Trophoblast cell (in vitro differentiated cells and primary cell): Measurements from ENCODE around the gene CD300H.

Experiments
- DNase-seq, 2 donors: peaks; one replicate each; pipeline ENCODE4 v3.0.0-alpha.2; 2016
- H2AFZ ChIP-seq: 2 replicates; pipeline ENCODE4 v1.6.1; 2013; ENCODE audit warnings: low read length, moderate library complexity, mild to moderate bottlenecking; ENCODE audit not compliant: insufficient read depth, poor library complexity
- H2AK5ac ChIP-seq: 2 replicates; pipeline ENCODE4 v1.6.1; 2013; ENCODE audit warnings: mild to moderate bottlenecking, low read length
- H2BK120ac ChIP-seq: 2 replicates; pipeline ENCODE4 v1.6.1; 2013; ENCODE audit warnings: low read length, mild to moderate bottlenecking, moderate library complexity; ENCODE audit not compliant: insufficient read depth, poor library complexity
- H2BK12ac ChIP-seq: 2 replicates; pipeline ENCODE4 v1.6.1; 2013; ENCODE audit warnings: mild to moderate bottlenecking, low read length, moderate library complexity
- H2BK5ac ChIP-seq: 2 replicates; pipeline ENCODE4 v1.6.1; 2013; ENCODE audit warnings: low read length, low read depth, moderate library complexity, mild to moderate bottlenecking; ENCODE audit not compliant: poor library complexity
- H3K14ac ChIP-seq: 2 replicates; pipeline ENCODE4 v1.6.1; 2013; ENCODE audit warnings: mild to moderate bottlenecking, low read length
- H3K18ac ChIP-seq: 2 replicates; pipeline ENCODE4 v1.6.1; 2013; ENCODE audit warnings: mild to moderate bottlenecking, low read length
- H3K23ac ChIP-seq: 2 replicates; pipeline ENCODE4 v1.6.1; 2013; ENCODE audit warnings: low read length
- H3K27ac ChIP-seq: 2 replicates; pipeline ENCODE4 v1.5.1; 2013; ENCODE audit warnings: low read depth, mild to moderate bottlenecking, inconsistent platforms, low read length, moderate library complexity
- H3K27me3 ChIP-seq: 2 replicates; pipeline ENCODE4 v1.6.1; 2013; ENCODE audit warnings: inconsistent platforms, mild to moderate bottlenecking, low read length, moderate library complexity; ENCODE audit not compliant: insufficient read depth
- H3K36me3 ChIP-seq, 2 experiments: 1 replicate in 1 of 2; 2 replicates in 1 of 2; pipeline ENCODE4 v1.6.1; 2013; ENCODE audit warnings: low read length in 2 of 2, mild to moderate bottlenecking in 2 of 2, moderate library complexity in 1 of 2; ENCODE audit not compliant: insufficient read depth in 2 of 2, control insufficient read depth in 1 of 2
- H3K4ac ChIP-seq: 2 replicates; pipeline ENCODE4 v1.6.1; 2013; ENCODE audit warnings: low read depth, mild to moderate bottlenecking, low read length, moderate library complexity
- H3K4me1 ChIP-seq, 2 experiments: 1 replicate in 1 of 2; 2 replicates in 1 of 2; pipeline ENCODE4 v1.6.1; 2013; ENCODE audit warnings: low read length in 2 of 2, mild to moderate bottlenecking in 2 of 2, moderate library complexity in 1 of 2; ENCODE audit not compliant: insufficient read depth in 2 of 2, control insufficient read depth in 1 of 2
- H3K4me2 ChIP-seq: 2 replicates; pipeline ENCODE4 v1.6.1; 2013; ENCODE audit warnings: inconsistent platforms, mild to moderate bottlenecking, low read length, moderate library complexity
- H3K4me3 ChIP-seq: 2 replicates; pipeline ENCODE4 v1.5.1; 2013; ENCODE audit warnings: mild to moderate bottlenecking, low read depth, low read length, inconsistent platforms
- H3K79me1 ChIP-seq: one replicate; pipeline ENCODE4 v1.6.1; 2013; ENCODE audit warnings: low read length
- H3K79me2 ChIP-seq: 2 replicates; pipeline ENCODE4 v1.6.1; 2013; ENCODE audit warnings: low read length, mild to moderate bottlenecking; ENCODE audit not compliant: control insufficient read depth, insufficient read depth, poor library complexity
- H3K9ac ChIP-seq: 2 replicates; pipeline ENCODE4 v1.6.1; 2013; ENCODE audit warnings: mild to moderate bottlenecking, low read length
- H3K9me3 ChIP-seq: 2 replicates; pipeline ENCODE4 v1.6.1; 2013; ENCODE audit warnings: low read depth, mild to moderate bottlenecking, control low read depth, inconsistent platforms, low read length; ENCODE audit not compliant: insufficient read depth
- H4K12ac ChIP-seq: 2 replicates; pipeline ENCODE4 v1.6.1; 2013; ENCODE audit warnings: low read depth, mild to moderate bottlenecking, low read length, moderate library complexity
- H4K8ac ChIP-seq: 2 replicates; pipeline ENCODE4 v1.6.1; 2013; ENCODE audit warnings: low read depth, mild to moderate bottlenecking, low read length, moderate library complexity
- H4K91ac ChIP-seq: one replicate; pipeline ENCODE4 v1.6.1; 2013; ENCODE audit warnings: low read depth, mild to moderate bottlenecking, low read length, moderate library complexity
- WGBS: extraction: QIAGEN DNeasy Blood & Tissue Kit; methylation state at CpG from one replicate; pipeline ENCODE4 v1.1.7; 2013; ENCODE audit warnings: missing lambda C conversion rate; ENCODE audit not compliant: insufficient read length, insufficient coverage; ENCODE audit errors: extremely low coverage; 5-methylcytosine and 5-hydroxymethylcytosine counted together

CD300H gene

GRCh38 chr17:74546586-74546985, 20.7 kb downstream of the CD300H start:
- no peak overlapping the region for H3K23ac ChIP-seq
- DNase-seq = no peak
- no peak overlapping the region for H2BK12ac ChIP-seq
- no peak overlapping the region for H2AK5ac ChIP-seq
- no peaks in the 10 kb centered on the region for H3K4me1 ChIP-seq
- no peak overlapping the region for H3K4ac ChIP-seq
- no peak overlapping the region for H4K12ac ChIP-seq
- no peak overlapping the region for H3K9ac ChIP-seq
- no peak overlapping the region for H3K4me3 ChIP-seq
- no peaks in the 10 kb centered on the region for H3K27me3 ChIP-seq
- no CpG with 5 or more reads among the region's 7 CpGs for WGBS
- no peak overlapping the region for H2BK120ac ChIP-seq
- no peaks in the 10 kb centered on the region for H3K36me3 ChIP-seq
- no peak overlapping the region for H4K91ac ChIP-seq
- H3K14ac ChIP-seq = no peak overlapping the region
- H3K4me2 ChIP-seq = no peak overlapping the region
- H3K27ac ChIP-seq = no peak overlapping the region
- no peaks in the 10 kb centered on the region for H3K79me1 ChIP-seq
- no peak overlapping the region for H2BK5ac ChIP-seq
- H3K79me2 ChIP-seq = no peaks in the 10 kb centered on the region
- no peaks in the 10 kb centered on the region for H3K9me3 ChIP-seq
- H3K18ac ChIP-seq = no peak overlapping the region
- H2AFZ ChIP-seq = no peak overlapping the region
- H4K8ac ChIP-seq = no peak overlapping the region

GRCh38 chr17:74545843-74546230, 21.5 kb downstream of the CD300H start, which contains the start of gene CD300C:
CD300C (minus strand) TSS chr17:74546115; CDS start chr17:74545782, 333 bp downstream.
- Histone ChIP-seq H3K27ac (no peak within 1 kb of the TSS), H3K9ac (no peak within 1 kb of the TSS), H4K91ac (no peak within 1 kb of the TSS), H3K18ac (no peak within 1 kb of the TSS), H3K4me3 (no peak within 1 kb of the TSS), H3K79me2 (no peaks in the 10 kb centered on the region), H3K4me1 (no peaks in the 10 kb centered on the region), H3K79me1 (no peaks in the 10 kb centered on the region), H3K27me3 (no peaks in the 10 kb centered on the region), H3K36me3 (no peaks in the 10 kb centered on the region), H3K4me2 (no peak within 1 kb of the TSS), H2BK120ac (no peak within 1 kb of the TSS), H3K23ac (no peak within 1 kb of the TSS), H3K14ac (no peak within 1 kb of the TSS), H3K9me3 (no peaks in the 10 kb centered on the region), H2BK12ac (no peak within 1 kb of the TSS), H2BK5ac (no peak within 1 kb of the TSS), H2AK5ac (no peak within 1 kb of the TSS), H4K8ac (no peak within 1 kb of the TSS), H3K4ac (no peak within 1 kb of the TSS), H4K12ac (no peak within 1 kb of the TSS), H2AFZ (no peak within 1 kb of the TSS)
- no CpG with 5 or more reads among the region's 5 CpGs for WGBS
- DNase-seq = peak; percentile 10 to 13

- H3K4me1 ChIP-seq = no peaks in the 10 kb centered on the region
- no peak overlapping the region for H2BK5ac ChIP-seq
- no peak overlapping the region for H2AFZ ChIP-seq
- no peak overlapping the region for H4K8ac ChIP-seq
- H3K27ac ChIP-seq = no peak overlapping the region
- no peaks in the 10 kb centered on the region for H3K27me3 ChIP-seq
- WGBS = no CpG with 5 or more reads among the region's 16 CpGs
- no peak overlapping the region for H4K12ac ChIP-seq
- H3K18ac ChIP-seq = no peak overlapping the region
- no peaks in the 10 kb centered on the region for H3K36me3 ChIP-seq
- no peak overlapping the region for H3K4ac ChIP-seq
- H3K79me2 ChIP-seq = no peaks in the 10 kb centered on the region
- H4K91ac ChIP-seq = no peak overlapping the region
- H3K9ac ChIP-seq = no peak overlapping the region
- no peak overlapping the region for H3K14ac ChIP-seq
- H3K79me1 ChIP-seq = no peaks in the 10 kb centered on the region
- H2BK12ac ChIP-seq = no peak overlapping the region
- no peak overlapping the region for H3K4me3 ChIP-seq
- no peak overlapping the region for H3K4me2 ChIP-seq
- H3K23ac ChIP-seq = no peak overlapping the region
- no peak overlapping the region for H2BK120ac ChIP-seq
- H2AK5ac ChIP-seq = no peak overlapping the region
- H3K9me3 ChIP-seq = no peaks in the 10 kb centered on the region
- no peak for DNase-seq
Observed at GRCh38 chr17:74544991-74545842, 22.1 kb downstream of the CD300H start.

- Histone ChIP-seq H4K8ac (no peak overlapping the region), H4K91ac (no peak overlapping the region)
- WGBS = no CpG with 5 or more reads among the region's 18 CpGs
Observed at GRCh38 chr17:74543891-74544760, 23.2 kb downstream of the CD300H start.

More at GRCh38 chr17:74543891-74544760, 23.2 kb downstream of the CD300H start:
- Histone ChIP-seq H3K9me3 (no peaks in the 10 kb centered on the region), H3K79me2 (no peaks in the 10 kb centered on the region), H3K27ac (no peak overlapping the region), H3K4me3 (no peak overlapping the region), H2AFZ (no peak overlapping the region), H3K27me3 (no peaks in the 10 kb centered on the region), H2BK12ac (no peak overlapping the region), H3K14ac (no peak overlapping the region), H3K36me3 (no peaks in the 10 kb centered on the region), H4K12ac (no peak overlapping the region), H3K4me1 (no peaks in the 10 kb centered on the region), H3K18ac (no peak overlapping the region), H3K4ac (no peak overlapping the region), H2BK120ac (no peak overlapping the region), H2AK5ac (no peak overlapping the region), H3K23ac (no peak overlapping the region), H2BK5ac (no peak overlapping the region), H3K79me1 (no peaks in the 10 kb centered on the region), H3K9ac (no peak overlapping the region), H3K4me2 (no peak overlapping the region)
- no peak for DNase-seq
